ENCODE results near the gene TNFSF4. TPM values are rescaled to one million over a fixed set of nuclear protein-coding genes. Genes with fewer than 3 reads are reported as not detected.
A peak's percentile ranks its signal among the peaks of the same experiment; 100 is the strongest.

Gene TNFSF4
- total RNA-seq, 4 donors from 2014 or later = 0.87 to 5.1 (median 1.4) TPM

- H3K27ac ChIP-seq = no peak overlapping the region
- H3K9me3 ChIP-seq = no peaks in the 10 kb centered on the region
Observed at GRCh38 chr1:173210716-173211231, 3.6 kb upstream of the TNFSF4 start.

GRCh38 chr1:173210283-173210682 lies 3.2 kb upstream of the TNFSF4 start:
- Histone ChIP-seq H3K4me1 (peaks cover 0 to 13% (median 6%) of the 10 kb centered on the region in 4 donors), H3K36me3 (no peaks in the 10 kb centered on the region), H3K27ac (no peak overlapping the region), H3K4me3 (no peak overlapping the region), H3K9me3 (no peaks in the 10 kb centered on the region), H3K27me3 (no peaks in the 10 kb centered on the region)
- TF ChIP-seq POLR2A (IDR thresholded peaks at IDR 0.05) (no peak), CTCF (IDR thresholded peaks at IDR 0.05) (no peak), EP300 (IDR thresholded peaks at IDR 0.05) (no peak)
- no peak for DNase-seq (ENCODE audit: low spot score in 2 of 2)
- 68 to 70% methylated on average over 2 of the region's 2 CpGs for WGBS, 2 donors

More at GRCh38 chr1:173210716-173211231, 3.6 kb upstream of the TNFSF4 start:
- no peak for DNase-seq (ENCODE audit: low spot score in 2 of 2)
- 84 to 85% methylated on average over 1 of the region's 1 CpG for WGBS, 2 donors
- no peak for TF ChIP-seq POLR2A (IDR thresholded peaks at IDR 0.05)
- no peak for TF ChIP-seq CTCF (IDR thresholded peaks at IDR 0.05)
- no peak for TF ChIP-seq EP300 (IDR thresholded peaks at IDR 0.05)
- no peaks in the 10 kb centered on the region for H3K36me3 ChIP-seq
- no peaks in the 10 kb centered on the region for H3K27me3 ChIP-seq
- no peak overlapping the region for H3K4me3 ChIP-seq
- H3K4me1 ChIP-seq = peaks cover 0 to 9% (median 3%) of the 10 kb centered on the region in 4 donors

GRCh38 chr1:173208868-173209267 lies 1.7 kb upstream of the TNFSF4 start:
- TF ChIP-seq EP300 (IDR thresholded peaks at IDR 0.05) (no peak), POLR2A (IDR thresholded peaks at IDR 0.05) (no peak), CTCF (IDR thresholded peaks at IDR 0.05) (no peak)
- H3K27ac ChIP-seq = no peak overlapping the region
- no peak for DNase-seq (ENCODE audit: low spot score in 2 of 2)
- H3K9me3 ChIP-seq = no peaks in the 10 kb centered on the region
- 81 to 85% methylated on average over 4 of the region's 4 CpGs for WGBS, 2 donors
- H3K4me1 ChIP-seq = peaks cover 0 to 17% (median 7%) of the 10 kb centered on the region in 4 donors
- no peak overlapping the region for H3K4me3 ChIP-seq
- no peaks in the 10 kb centered on the region for H3K27me3 ChIP-seq
- H3K36me3 ChIP-seq = no peaks in the 10 kb centered on the region

GRCh38 chr1:173208146-173208545 lies 1.0 kb upstream of the TNFSF4 start:
- no peak overlapping the region for H3K4me3 ChIP-seq
- no peaks in the 10 kb centered on the region for H3K27me3 ChIP-seq
- H3K27ac ChIP-seq = no peak overlapping the region
- H3K4me1 ChIP-seq = peaks cover 0 to 17% (median 7%) of the 10 kb centered on the region in 4 donors
- 81 to 82% methylated on average over 1 of the region's 1 CpG for WGBS, 2 donors
- no peaks in the 10 kb centered on the region for H3K36me3 ChIP-seq
- no peak for DNase-seq (ENCODE audit: low spot score in 2 of 2)
- TF ChIP-seq CTCF (IDR thresholded peaks at IDR 0.05) (no peak), EP300 (IDR thresholded peaks at IDR 0.05) (no peak), POLR2A (IDR thresholded peaks at IDR 0.05) (no peak)
- no peaks in the 10 kb centered on the region for H3K9me3 ChIP-seq

GRCh38 chr1:173205146-173206051 lies 1.7 kb downstream of the TNFSF4 start:
- Histone ChIP-seq H3K4me1 (peaks cover 0 to 27% (median 7%) of the 10 kb centered on the region in 4 donors), H3K4me3 (no peak overlapping the region), H3K36me3 (no peaks in the 10 kb centered on the region), H3K27me3 (no peaks in the 10 kb centered on the region), H3K9me3 (no peaks in the 10 kb centered on the region), H3K27ac (no peak overlapping the region)
- no peak for TF ChIP-seq CTCF (IDR thresholded peaks at IDR 0.05)
- peak in 1 of 2 donors; percentile 66 for TF ChIP-seq EP300 (IDR thresholded peaks at IDR 0.05)
- WGBS, 2 donors = 57 to 60% methylated on average over 7 of the region's 7 CpGs
- DNase-seq (ENCODE audit: low spot score in 2 of 2) = peak in 1 of 2 donors; percentile 61

Data from tibial nerve (tissue), 4 donors.